GM12878 (cell line): ENCODE measurements around the gene ATP13A4. TPM values are rescaled to one million over a fixed set of nuclear protein-coding genes. Genes with fewer than 3 reads are reported as not detected.

Experiments used
- CHD4 ChIP-seq: fragments of 200-600 bp; sonication (generic); IDR thresholded peaks from 2 replicates; pipeline ENCODE4 v1.6.1; 2016; ENCODE audit warnings: mild to moderate bottlenecking
- CREB1 ChIP-seq: IDR thresholded peaks from 2 replicates; pipeline ENCODE4 v1.6.1; 2012; ENCODE audit warnings: low read depth, mild to moderate bottlenecking, inconsistent platforms
- E4F1 ChIP-seq: fragments of 450-650 bp; IDR thresholded peaks from 2 replicates; pipeline ENCODE4 v1.6.1; 2018; ENCODE audit warnings: borderline replicate concordance, mild to moderate bottlenecking; ENCODE audit not compliant: partially characterized antibody
- FOS ChIP-seq: IDR thresholded peaks from 3 replicates; pipeline ENCODE4 v1.6.1; 2011; ENCODE audit warnings: borderline replicate concordance; ENCODE audit not compliant: insufficient read length; ENCODE audit errors: extremely low read depth
- IRF5 ChIP-seq: fragments of 450-650 bp; IDR thresholded peaks from 2 replicates; pipeline ENCODE4 v1.6.1; 2017; ENCODE audit warnings: borderline replicate concordance
- MEF2A ChIP-seq: IDR thresholded peaks from 2 replicates; pipeline ENCODE4 v1.6.1; 2011; ENCODE audit warnings: low read depth, mild to moderate bottlenecking, low read length, moderate library complexity; ENCODE audit not compliant: insufficient read depth
- MYC ChIP-seq: IDR thresholded peaks from 2 replicates; pipeline ENCODE4 v1.6.1; 2011; ENCODE audit warnings: mild to moderate bottlenecking, low read length, moderate library complexity, inconsistent platforms; ENCODE audit not compliant: insufficient read depth, insufficient replicate concordance, insufficient read length, severe bottlenecking
- NFYA ChIP-seq: IDR thresholded peaks from 2 replicates; pipeline ENCODE4 v1.6.1; 2011; ENCODE audit warnings: low read depth, mild to moderate bottlenecking, low read length, improper control_type of control experiment, borderline replicate concordance
- SIN3A ChIP-seq: IDR thresholded peaks from 2 replicates; pipeline ENCODE4 v1.6.1; 2012; ENCODE audit warnings: low read depth, low read length, improper control_type of control experiment
- SMC3 ChIP-seq: IDR thresholded peaks from 2 replicates; pipeline ENCODE4 v1.6.1; 2011; ENCODE audit warnings: low read length, improper control_type of control experiment, borderline replicate concordance
- SREBF1 ChIP-seq: IDR thresholded peaks from 2 replicates; pipeline ENCODE4 v1.6.1; 2012; ENCODE audit warnings: mild to moderate bottlenecking, low read length
- SRF ChIP-seq, 2 experiments: IDR thresholded peaks; 2 replicates each; pipeline ENCODE4 v1.6.1; 2011; ENCODE audit warnings: low read depth in 2 of 2, low read length in 2 of 2, mild to moderate bottlenecking in 1 of 2, moderate library complexity in 1 of 2
- STAT3 ChIP-seq: IDR thresholded peaks from 2 replicates; pipeline ENCODE4 v1.6.1; 2011; ENCODE audit warnings: low read depth, low read length, improper control_type of control experiment
- TBL1XR1 ChIP-seq: IDR thresholded peaks from 2 replicates; pipeline ENCODE4 v1.6.1; 2012; ENCODE audit warnings: low read depth, low read length, improper control_type of control experiment
- TCF12 ChIP-seq: IDR thresholded peaks from 2 replicates; pipeline ENCODE4 v1.6.1; 2011; ENCODE audit warnings: low read depth, mild to moderate bottlenecking, low read length
- TCF7 ChIP-seq: IDR thresholded peaks from 2 replicates; pipeline ENCODE4 v1.6.1; 2014; ENCODE audit warnings: antibody characterized with exemption, borderline replicate concordance
- ZZZ3 ChIP-seq: IDR thresholded peaks from 2 replicates; pipeline ENCODE4 v1.6.1; 2011; ENCODE audit warnings: low read depth; ENCODE audit not compliant: control insufficient read depth, insufficient read length
- polyA plus RNA-seq, 11 experiments: library from polyadenylated mRNA; depleted of rRNA in 4 of 11; unstranded in 6 of 11; stranded (reverse) in 5 of 11; fragments of >200 nt; fragmentation: Nextera tagmentation in 4 of 11; fragmentation: Illumina TruSeq in 1 of 11; extraction: Ambion mirVana in 4 of 11; extraction: Trizol in 1 of 11; gene quantifications; 1 replicate in 1 of 11; 2 replicates in 10 of 11; pipeline versions ENCODE4 v1.2.1 to v1.2.3, GENCODE V29; 2011 to 2016; ENCODE audit warnings: inconsistent platforms in 2 of 11, missing spikeins in 2 of 11, low read depth in 1 of 11
- total RNA-seq, 4 experiments: library from RNA; depleted of rRNA in 3 of 4; stranded (reverse); fragments of >200 nt in 3 of 4; fragmentation: Illumina TruSeq in 1 of 4; extraction: Trizol in 1 of 4; gene quantifications; 2 replicates each; pipeline versions ENCODE4 v1.2.1 to v1.2.3, GENCODE V29; 2013 to 2021
- TF ChIP-seq, protein P1 (sequence below): fragments of 450-650 bp; IDR thresholded peaks from 2 replicates; pipeline ENCODE4 v1.6.1; 2017; ENCODE audit warnings: mild to moderate bottlenecking, moderate library complexity
- TF ChIP-seq, protein P2 (sequence below): IDR thresholded peaks from 2 replicates; pipeline ENCODE4 v1.6.1; 2011; ENCODE audit warnings: borderline replicate concordance, low read depth, mild to moderate bottlenecking, moderate library complexity, mixed read lengths, low read length; ENCODE audit not compliant: insufficient read depth; ENCODE audit errors: extremely low read length

ATP13A4 gene
- total and polyA plus RNA-seq, 10 of the 15 experiments (the other 5 are each of a cell fraction or from before 2014, with no cell fraction given) = 0.29 to 1.7 (median 1.0) TPM; not detected in 1

DNA sequence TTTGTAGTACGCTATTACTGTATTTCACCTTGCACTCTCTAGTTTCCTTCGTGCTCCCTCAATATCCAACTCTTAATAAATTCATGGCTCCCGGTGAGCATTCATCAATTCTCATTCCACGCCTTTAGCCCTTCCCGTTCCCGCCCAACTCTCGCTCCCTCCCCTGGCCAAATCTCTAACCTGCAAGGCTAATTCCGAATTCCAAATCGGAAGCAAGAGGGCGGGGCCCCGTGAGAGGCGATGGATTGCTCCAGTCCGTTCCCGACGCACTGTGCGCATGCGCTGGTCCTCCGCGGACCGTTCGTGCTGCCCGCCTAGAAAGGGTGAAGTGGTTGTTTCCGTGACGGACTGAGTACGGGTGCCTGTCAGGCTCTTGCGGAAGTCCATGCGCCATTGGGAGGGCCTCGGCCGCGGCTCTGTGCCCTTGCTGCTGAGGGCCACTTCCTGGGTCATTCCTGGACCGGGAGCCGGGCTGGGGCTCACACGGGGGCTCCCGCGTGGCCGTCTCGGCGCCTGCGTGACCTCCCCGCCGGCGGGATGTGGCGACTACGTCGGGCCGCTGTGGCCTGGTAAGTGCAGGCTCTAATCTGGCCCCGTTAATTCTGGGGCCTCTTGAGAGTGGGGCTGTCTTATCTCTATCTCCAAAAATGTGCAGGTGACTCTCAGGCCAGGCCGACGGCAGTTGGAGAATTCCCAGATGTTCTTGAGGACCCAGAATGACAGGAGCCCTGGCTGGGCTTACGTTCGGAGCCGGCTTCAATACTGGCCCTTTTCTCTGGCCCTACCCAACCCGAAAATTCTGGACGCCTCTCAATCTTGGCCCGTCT, 38.4 kb upstream of the ATP13A4 start, which contains the start of gene OPA1 (continued):
- TF ChIP-seq CREB1 (peak; percentile 86), MYC (peak; percentile 77), TCF12 (0 out of 2 replicates have a peak, but pooled peaks have one; percentile 54), SIN3A (peak; percentile 94), TBL1XR1 (peak; percentile 86; the same call in 1 of the 2 replicates), CHD4 (no peak), IRF5 (peak; percentile 28; the same call in 1 of the 2 replicates), MEF2A (peak; percentile 59; the same call in 1 of the 2 replicates), ZZZ3 (no peak), FOS (no peak), STAT3 (no peak), TCF7 (no peak; the same call in 1 of the 2 replicates), E4F1 (peak; percentile 77), SREBF1 (peak; percentile 69), NFYA (no peak), SMC3 (no peak), SRF (IDR thresholded peaks at IDR 0.05; ENCODE audit: low read depth in 2 of 2, low read length in 2 of 2) (peak; percentile 31 to 88; a peak in 3 of 4 replicates)
- TF ChIP-seq, protein P1, sequence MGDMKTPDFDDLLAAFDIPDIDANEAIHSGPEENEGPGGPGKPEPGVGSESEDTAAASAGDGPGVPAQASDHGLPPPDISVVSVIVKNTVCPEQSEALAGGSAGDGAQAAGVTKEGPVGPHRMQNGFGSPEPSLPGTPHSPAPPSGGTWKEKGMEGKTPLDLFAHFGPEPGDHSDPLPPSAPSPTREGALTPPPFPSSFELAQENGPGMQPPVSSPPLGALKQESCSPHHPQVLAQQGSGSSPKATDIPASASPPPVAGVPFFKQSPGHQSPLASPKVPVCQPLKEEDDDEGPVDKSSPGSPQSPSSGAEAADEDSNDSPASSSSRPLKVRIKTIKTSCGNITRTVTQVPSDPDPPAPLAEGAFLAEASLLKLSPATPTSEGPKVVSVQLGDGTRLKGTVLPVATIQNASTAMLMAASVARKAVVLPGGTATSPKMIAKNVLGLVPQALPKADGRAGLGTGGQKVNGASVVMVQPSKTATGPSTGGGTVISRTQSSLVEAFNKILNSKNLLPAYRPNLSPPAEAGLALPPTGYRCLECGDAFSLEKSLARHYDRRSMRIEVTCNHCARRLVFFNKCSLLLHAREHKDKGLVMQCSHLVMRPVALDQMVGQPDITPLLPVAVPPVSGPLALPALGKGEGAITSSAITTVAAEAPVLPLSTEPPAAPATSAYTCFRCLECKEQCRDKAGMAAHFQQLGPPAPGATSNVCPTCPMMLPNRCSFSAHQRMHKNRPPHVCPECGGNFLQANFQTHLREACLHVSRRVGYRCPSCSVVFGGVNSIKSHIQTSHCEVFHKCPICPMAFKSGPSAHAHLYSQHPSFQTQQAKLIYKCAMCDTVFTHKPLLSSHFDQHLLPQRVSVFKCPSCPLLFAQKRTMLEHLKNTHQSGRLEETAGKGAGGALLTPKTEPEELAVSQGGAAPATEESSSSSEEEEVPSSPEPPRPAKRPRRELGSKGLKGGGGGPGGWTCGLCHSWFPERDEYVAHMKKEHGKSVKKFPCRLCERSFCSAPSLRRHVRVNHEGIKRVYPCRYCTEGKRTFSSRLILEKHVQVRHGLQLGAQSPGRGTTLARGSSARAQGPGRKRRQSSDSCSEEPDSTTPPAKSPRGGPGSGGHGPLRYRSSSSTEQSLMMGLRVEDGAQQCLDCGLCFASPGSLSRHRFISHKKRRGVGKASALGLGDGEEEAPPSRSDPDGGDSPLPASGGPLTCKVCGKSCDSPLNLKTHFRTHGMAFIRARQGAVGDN = peak; percentile 60; the same call in 1 of the 2 replicates
- TF ChIP-seq, protein P2, sequence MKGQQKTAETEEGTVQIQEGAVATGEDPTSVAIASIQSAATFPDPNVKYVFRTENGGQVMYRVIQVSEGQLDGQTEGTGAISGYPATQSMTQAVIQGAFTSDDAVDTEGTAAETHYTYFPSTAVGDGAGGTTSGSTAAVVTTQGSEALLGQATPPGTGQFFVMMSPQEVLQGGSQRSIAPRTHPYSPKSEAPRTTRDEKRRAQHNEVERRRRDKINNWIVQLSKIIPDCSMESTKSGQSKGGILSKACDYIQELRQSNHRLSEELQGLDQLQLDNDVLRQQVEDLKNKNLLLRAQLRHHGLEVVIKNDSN = no peak
